Adrenal gland (tissue), 5 donors: ENCODE measurements around the gene SEMA6D.

Source experiments
- CTCF ChIP-seq, 6 experiments: fragments of 450-650 bp in 4 of 6; fragments of 200-600 bp in 2 of 6; sonication (generic) in 1 of 6; IDR thresholded peaks; 1 replicate in 5 of 6; 2 replicates in 1 of 6; pipeline versions ENCODE4 v1.5.1 to v1.8.0; 2016 to 2021; ENCODE audit warnings: antibody characterized with exemption in 6 of 6, mild to moderate bottlenecking in 2 of 6, moderate library complexity in 1 of 6
- POLR2A ChIP-seq, 2 donors: fragments of 450-650 bp; IDR thresholded peaks; one replicate each; pipeline ENCODE4 v1.6.1; 2017; ENCODE audit warnings: antibody characterized with exemption in 2 of 2, mild to moderate bottlenecking in 2 of 2, moderate library complexity in 1 of 2
- donor health status: DM: no; HTN: no; CAD: no.

- TF ChIP-seq CTCF (IDR thresholded peaks at IDR 0.05) (no peak), POLR2A (IDR thresholded peaks at IDR 0.05) (no peak)
Observed at GRCh38 chr15:47728426-47728825, 11.1 kb downstream of the SEMA6D start.
